ENCODE measurements around the gene MED13L. TPM values are rescaled to one million over a fixed set of nuclear protein-coding genes. Genes with fewer than 3 reads are reported as not detected.

Gene MED13L
- total and polyA plus RNA-seq, 2 experiments from 2014 or later: 11.7 to 88.7 TPM

- H3K4me1 ChIP-seq (ENCODE audit: insufficient read depth): peaks cover 12% of the 10 kb centered on the region; the same call in 1 of the 2 replicates
- H3K27ac ChIP-seq: peak overlapping the region; percentile 40; the same call in 1 of the 2 replicates
- H3F3A ChIP-seq (ENCODE audit: insufficient read depth): peaks cover 25% of the 10 kb centered on the region
- H3K27me3 ChIP-seq (replicated peaks; ENCODE audit: insufficient read depth): no peaks in the 10 kb centered on the region
- peaks cover 41% of the 10 kb centered on the region for H3K36me3 ChIP-seq (ENCODE audit: low read depth)
- H3K4me3 ChIP-seq: no peak overlapping the region
- H3K4me2 ChIP-seq (ENCODE audit: unreplicated experiment): no peak overlapping the region
- H3K9me3 ChIP-seq (ENCODE audit: low read depth): no peaks in the 10 kb centered on the region
- no peak overlapping the region for H2AFZ ChIP-seq
- H3K79me2 ChIP-seq (ENCODE audit: insufficient read depth): peaks cover 35% of the 10 kb centered on the region
- 69 to 72% methylated on average over 10 of the region's 10 CpGs for WGBS, 2 experiments (ENCODE audit: low coverage in 1 of 2, low lambda C conversion rate in 2 of 2, missing lambda C conversion rate in 2 of 2)
- in situ Hi-C loops (cut with MboI): no loop called here
- H3K9me2 ChIP-seq (ENCODE audit: insufficient read depth): no peaks in the 10 kb centered on the region
- TF ChIP-seq EZH2phosphoT487 (IDR thresholded peaks at IDR 0.05; ENCODE audit: insufficient read depth, low read depth) (no peak), EZH2 (IDR thresholded peaks at IDR 0.05; ENCODE audit: insufficient read depth, poor library complexity, severe bottlenecking) (no peak)
- H3K9ac ChIP-seq: 0 out of 2 replicates have a peak overlapping the region, but pooled peaks have one; percentile 30
- DNase-seq: no peak
- H4K20me1 ChIP-seq (ENCODE audit: insufficient read depth): no peaks in the 10 kb centered on the region
Observed at GRCh38 chr12:115998794-115999478, 278.6 kb downstream of the MED13L start.

- H3K27ac ChIP-seq: peak overlapping the region; percentile 40
- no peak overlapping the region for H3K4me2 ChIP-seq (ENCODE audit: unreplicated experiment)
- peaks cover 41% of the 10 kb centered on the region for H3K36me3 ChIP-seq (ENCODE audit: low read depth)
- H3K9ac ChIP-seq: peak overlapping the region; percentile 30; the same call in 1 of the 2 replicates
- H4K20me1 ChIP-seq (ENCODE audit: insufficient read depth): no peaks in the 10 kb centered on the region
- no peak overlapping the region for H3K4me3 ChIP-seq
- peaks cover 12% of the 10 kb centered on the region; the same call in 1 of the 2 replicates for H3K4me1 ChIP-seq (ENCODE audit: insufficient read depth)
- 21 to 22% methylated on average over 3 of the region's 3 CpGs for WGBS, 2 experiments (ENCODE audit: low coverage in 1 of 2, low lambda C conversion rate in 2 of 2, missing lambda C conversion rate in 2 of 2)
- peak; percentile 78 for DNase-seq
- H3K9me3 ChIP-seq (ENCODE audit: low read depth): no peaks in the 10 kb centered on the region
- no peaks in the 10 kb centered on the region for H3K9me2 ChIP-seq (ENCODE audit: insufficient read depth)
- H3F3A ChIP-seq (ENCODE audit: insufficient read depth): peaks cover 25% of the 10 kb centered on the region
- peaks cover 37% of the 10 kb centered on the region for H3K79me2 ChIP-seq (ENCODE audit: insufficient read depth)
- H3K27me3 ChIP-seq (replicated peaks; ENCODE audit: insufficient read depth): no peaks in the 10 kb centered on the region
- in situ Hi-C loops (cut with MboI): no loop called here
- no peak overlapping the region for H2AFZ ChIP-seq
- TF ChIP-seq EZH2phosphoT487 (IDR thresholded peaks at IDR 0.05; ENCODE audit: insufficient read depth, low read depth) (no peak), EZH2 (IDR thresholded peaks at IDR 0.05; ENCODE audit: insufficient read depth, poor library complexity, severe bottlenecking) (no peak)
Observed at GRCh38 chr12:115998119-115998633, 279.3 kb downstream of the MED13L start.

GRCh38 chr12:115993737-115994136 is 283.8 kb downstream of the MED13L start:
- peaks cover 40% of the 10 kb centered on the region for H3K36me3 ChIP-seq (ENCODE audit: low read depth)

DNA sequence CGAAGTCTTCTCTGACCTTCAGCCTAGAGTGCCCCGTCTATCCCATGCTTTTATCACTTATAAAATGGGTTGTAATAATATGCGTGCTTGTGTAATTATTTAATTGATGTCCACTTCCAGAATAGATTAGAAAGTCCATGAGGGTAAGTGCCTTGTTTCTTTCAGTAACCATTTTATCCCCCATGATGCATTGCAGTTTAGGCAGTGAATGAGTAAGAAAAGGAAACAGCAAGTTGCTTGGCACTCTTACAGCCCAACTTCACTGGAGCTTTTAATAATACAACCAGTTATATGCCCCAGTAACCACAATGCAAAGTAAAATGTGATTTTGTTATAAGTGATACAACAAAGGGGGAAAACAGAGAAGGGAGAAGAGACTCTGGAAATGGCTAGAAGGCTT is 287.3 kb downstream of the MED13L start:
- Histone ChIP-seq H4K20me1 (ENCODE audit: insufficient read depth) (no peaks in the 10 kb centered on the region; the same call in 1 of the 2 replicates), H3K9me2 (ENCODE audit: insufficient read depth) (no peaks in the 10 kb centered on the region), H3K4me3 (no peak overlapping the region), H3K27me3 (replicated peaks; ENCODE audit: insufficient read depth) (no peaks in the 10 kb centered on the region), H3K79me2 (ENCODE audit: insufficient read depth) (peaks cover 80% of the 10 kb centered on the region), H2AFZ (no peak overlapping the region), H3F3A (ENCODE audit: insufficient read depth) (peaks cover 9% of the 10 kb centered on the region; the same call in 1 of the 2 replicates), H3K4me1 (ENCODE audit: insufficient read depth) (no peaks in the 10 kb centered on the region), H3K9ac (no peak overlapping the region), H3K4me2 (ENCODE audit: unreplicated experiment) (no peak overlapping the region), H3K27ac (no peak overlapping the region), H3K36me3 (ENCODE audit: low read depth) (peaks cover 38% of the 10 kb centered on the region), H3K9me3 (ENCODE audit: low read depth) (no peaks in the 10 kb centered on the region)
- in situ Hi-C loops (cut with MboI): no loop called here
- 96 to 97% methylated on average over 3 of the region's 3 CpGs for WGBS, 2 experiments (ENCODE audit: low coverage in 1 of 2, low lambda C conversion rate in 2 of 2, missing lambda C conversion rate in 2 of 2)
- no peak for DNase-seq
- TF ChIP-seq EZH2 (IDR thresholded peaks at IDR 0.05; ENCODE audit: insufficient read depth, poor library complexity, severe bottlenecking) (no peak), EZH2phosphoT487 (IDR thresholded peaks at IDR 0.05; ENCODE audit: insufficient read depth, low read depth) (no peak)

More at GRCh38 chr12:115993737-115994136, 283.8 kb downstream of the MED13L start:
- Histone ChIP-seq H3K4me1 (ENCODE audit: insufficient read depth) (peaks cover 5% of the 10 kb centered on the region; the same call in 1 of the 2 replicates), H3K9me3 (ENCODE audit: low read depth) (no peaks in the 10 kb centered on the region), H3K9ac (no peak overlapping the region), H3K4me2 (ENCODE audit: unreplicated experiment) (no peak overlapping the region), H2AFZ (no peak overlapping the region), H3K27ac (no peak overlapping the region), H3K4me3 (no peak overlapping the region), H3K9me2 (ENCODE audit: insufficient read depth) (no peaks in the 10 kb centered on the region), H3K79me2 (ENCODE audit: insufficient read depth) (peaks cover 69% of the 10 kb centered on the region), H3F3A (ENCODE audit: insufficient read depth) (peaks cover 9% of the 10 kb centered on the region; the same call in 1 of the 2 replicates), H4K20me1 (ENCODE audit: insufficient read depth) (no peaks in the 10 kb centered on the region; the same call in 1 of the 2 replicates), H3K27me3 (replicated peaks; ENCODE audit: insufficient read depth) (no peaks in the 10 kb centered on the region)
- WGBS, 2 experiments (ENCODE audit: low coverage in 1 of 2, low lambda C conversion rate in 2 of 2, missing lambda C conversion rate in 2 of 2): 82 to 84% methylated on average over 2 of the region's 2 CpGs
- DNase-seq: no peak
- TF ChIP-seq EZH2 (IDR thresholded peaks at IDR 0.05; ENCODE audit: insufficient read depth, poor library complexity, severe bottlenecking) (no peak), EZH2phosphoT487 (IDR thresholded peaks at IDR 0.05; ENCODE audit: insufficient read depth, low read depth) (no peak)
- in situ Hi-C loops (cut with MboI): no loop called here
